HG03442 (cell line): ENCODE measurements around the gene NKIRAS1.
"Not testable (repeated sequence)": the region's sequence is repeated elsewhere in the genome, so short reads cannot be mapped to it uniquely, and the experiment has no call there.

Experiments used
- ATAC-seq: cut with Tn5 transposase; IDR thresholded peaks from one replicate; pipeline ENCODE4 v1.9.1; 2021; ENCODE audit warnings: mild to moderate bottlenecking, moderate library complexity; ENCODE audit not compliant: unreplicated experiment

Gene NKIRAS1

GRCh38 chr3:23873941-23874340, 42.8 kb downstream of the NKIRAS1 start:
- no peak for ATAC-seq

- ATAC-seq = no peak
Observed at GRCh38 chr3:23872330-23872729, 44.5 kb downstream of the NKIRAS1 start.

DNA sequence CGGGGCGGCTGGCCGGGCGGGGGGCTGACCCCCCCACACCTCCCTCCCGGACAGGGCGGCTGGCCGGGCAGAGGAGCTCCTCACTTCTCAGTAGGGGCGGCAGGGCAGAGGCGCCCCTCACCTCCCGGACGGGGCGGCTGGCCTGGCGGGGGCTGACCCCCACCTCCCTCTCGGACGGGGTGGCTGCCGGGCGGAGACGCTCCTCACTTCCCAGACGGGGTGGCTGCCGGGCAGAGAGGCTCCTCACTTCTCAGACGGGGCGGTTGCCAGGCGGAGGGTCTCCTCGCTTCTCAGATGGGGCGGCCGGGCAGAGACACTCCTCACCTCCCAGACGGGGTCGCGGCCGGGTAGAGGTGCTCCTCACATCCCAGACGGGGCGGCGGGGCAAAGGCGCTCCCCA, 45.4 kb downstream of the NKIRAS1 start:
- not testable (repeated sequence) for ATAC-seq

GRCh38 chr3:23870663-23871043, 46.1 kb downstream of the NKIRAS1 start:
- ATAC-seq = not testable (repeated sequence)

GRCh38 chr3:23869977-23870662, 46.7 kb downstream of the NKIRAS1 start:
- ATAC-seq = no peak

- no peak for ATAC-seq
Observed at GRCh38 chr3:23867838-23868237, 49.0 kb downstream of the NKIRAS1 start.

GRCh38 chr3:23867400-23867799, 49.4 kb downstream of the NKIRAS1 start:
- ATAC-seq = no peak

GRCh38 chr3:23865595-23866396, 51.0 kb downstream of the NKIRAS1 start:
- peak; percentile 89 for ATAC-seq

DNA sequence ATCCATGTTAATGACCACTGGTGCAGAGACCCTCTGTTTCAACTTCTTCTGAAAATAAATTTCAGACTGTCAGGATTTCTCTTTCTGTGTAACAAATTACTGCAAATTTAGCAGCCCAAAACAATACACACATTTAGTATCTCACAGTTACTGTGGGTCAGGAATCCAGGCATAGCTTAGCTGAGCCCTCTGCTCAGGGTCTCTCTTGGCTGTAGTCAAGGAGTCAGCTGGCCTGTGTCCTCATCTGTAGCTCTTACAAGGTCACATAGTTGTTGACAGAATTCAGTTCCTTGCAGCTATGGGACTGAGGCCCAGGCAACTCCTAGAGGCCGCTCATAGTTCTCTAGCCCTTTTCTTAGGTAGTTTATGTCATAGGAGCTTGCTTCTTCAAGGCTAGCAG, 51.9 kb downstream of the NKIRAS1 start:
- ATAC-seq = no peak

DNA sequence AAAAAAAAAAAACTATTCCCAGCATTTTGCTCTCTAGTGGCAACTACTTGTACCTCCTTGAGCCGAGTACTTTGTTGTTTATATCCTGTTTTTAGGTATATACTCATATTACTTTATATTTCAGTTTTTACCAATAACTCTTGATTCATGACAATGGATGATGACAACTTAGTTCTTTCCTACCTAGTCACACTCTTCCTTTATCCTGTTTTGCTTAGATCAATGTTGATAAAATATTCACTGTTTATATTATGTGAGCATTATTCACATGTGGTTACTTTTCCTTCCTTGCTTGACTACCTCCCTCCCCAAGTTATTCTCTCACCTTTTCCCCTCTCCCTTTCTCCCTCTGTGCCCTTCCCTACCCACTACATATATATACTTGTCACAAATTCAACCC, 53.7 kb downstream of the NKIRAS1 start:
- no peak for ATAC-seq

- ATAC-seq = no peak
Observed at GRCh38 chr3:23861689-23862088, 55.1 kb downstream of the NKIRAS1 start.

- ATAC-seq = no peak
Observed at GRCh38 chr3:23859839-23860382, 56.9 kb downstream of the NKIRAS1 start.

DNA sequence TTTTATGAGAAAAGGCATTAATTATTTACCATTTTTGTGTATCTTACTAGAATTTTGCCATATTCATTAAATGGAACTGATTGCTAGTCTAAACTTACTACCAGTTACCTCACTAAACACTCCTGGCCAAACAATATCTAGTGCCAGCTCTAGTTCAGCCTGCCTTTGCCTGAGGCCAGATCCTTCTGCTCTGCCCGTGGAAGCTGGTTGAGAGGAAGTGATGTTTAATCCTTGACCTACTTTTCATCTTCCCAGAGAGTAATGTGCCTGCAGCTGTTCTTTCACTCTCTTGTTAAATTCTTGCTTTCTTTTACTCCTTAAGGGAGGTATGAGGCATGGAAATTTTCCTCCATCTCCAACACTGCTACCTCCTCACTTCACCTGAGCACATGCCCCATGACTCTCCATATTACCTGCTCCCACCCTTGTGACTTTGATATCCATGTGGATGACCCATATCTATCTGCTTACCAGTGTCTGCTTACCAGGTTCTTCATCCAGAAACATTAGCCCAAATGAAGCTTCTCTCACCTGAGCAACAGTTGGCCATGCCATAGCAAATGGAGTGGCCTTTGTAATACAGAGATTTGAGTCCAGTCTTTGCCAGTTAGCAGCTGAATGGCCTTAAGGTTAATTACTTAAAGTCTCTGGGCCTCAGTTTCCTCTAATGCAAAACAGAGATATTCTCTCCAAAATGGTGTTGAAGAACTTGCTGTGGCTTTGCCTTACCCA, 57.6 kb downstream of the NKIRAS1 start:
- ATAC-seq = no peak

GRCh38 chr3:23856286-23856685, 60.5 kb downstream of the NKIRAS1 start:
- no peak for ATAC-seq

DNA sequence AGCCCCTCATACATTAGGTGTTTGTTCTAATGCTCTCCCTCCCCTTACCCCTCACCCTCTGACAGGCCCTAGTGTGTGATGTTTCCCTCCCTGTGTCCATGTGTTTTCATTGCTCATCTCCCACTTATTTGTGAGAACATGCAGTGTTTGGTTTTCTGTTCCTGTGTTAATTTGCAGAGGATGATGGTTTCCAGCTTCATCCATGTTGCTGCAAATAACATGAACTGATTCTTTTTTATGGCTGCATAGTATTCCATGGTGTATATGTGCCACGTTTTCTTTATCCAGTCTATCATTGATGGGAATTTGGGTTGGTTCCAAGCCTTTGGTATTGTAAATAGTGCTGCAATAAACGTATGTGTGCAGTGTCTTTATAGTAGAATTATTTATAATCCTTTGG, 67.3 kb downstream of the NKIRAS1 start:
- ATAC-seq = not testable (repeated sequence)

DNA sequence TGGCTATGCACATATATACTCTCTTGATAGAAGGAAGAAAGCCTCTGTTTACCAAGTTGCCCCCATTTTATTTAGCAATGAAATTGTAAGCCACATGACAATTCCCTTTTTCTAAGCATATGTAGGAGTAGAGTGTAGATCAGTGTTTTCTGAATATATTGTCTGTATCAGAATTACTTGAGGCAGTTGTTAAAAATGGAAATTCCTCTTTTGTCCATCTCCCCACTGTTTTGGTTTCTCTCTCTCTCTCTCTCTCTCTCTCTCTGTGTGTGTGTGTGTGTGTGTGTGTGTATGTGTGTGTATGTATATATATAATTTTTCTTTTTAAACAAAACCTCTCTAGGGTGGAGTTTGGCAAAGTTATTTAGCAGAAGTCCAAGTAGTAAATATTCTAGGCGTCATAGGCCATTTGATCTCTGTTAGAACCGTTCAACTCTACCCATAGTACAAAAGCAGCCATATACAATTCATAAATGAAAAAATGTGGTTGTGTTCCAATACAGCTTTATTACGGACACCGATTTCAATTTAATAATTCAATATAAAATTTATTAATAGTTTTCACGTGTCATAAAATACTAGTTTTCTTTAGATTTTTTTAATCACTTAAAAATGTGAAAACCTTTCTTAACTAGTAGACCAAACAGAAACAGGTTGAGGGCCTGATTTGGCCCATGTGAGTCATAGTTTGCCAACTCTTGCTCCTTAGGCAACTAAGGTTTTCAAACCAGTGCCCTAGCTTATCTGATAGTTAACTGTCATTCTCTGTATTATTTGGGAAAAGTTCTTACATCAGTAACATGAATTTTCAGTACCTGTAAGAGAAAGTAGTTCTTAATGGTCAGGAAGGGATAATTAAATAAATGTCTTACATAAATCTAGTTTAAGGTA, 71.2 kb downstream of the NKIRAS1 start:
- ATAC-seq = no peak

DNA sequence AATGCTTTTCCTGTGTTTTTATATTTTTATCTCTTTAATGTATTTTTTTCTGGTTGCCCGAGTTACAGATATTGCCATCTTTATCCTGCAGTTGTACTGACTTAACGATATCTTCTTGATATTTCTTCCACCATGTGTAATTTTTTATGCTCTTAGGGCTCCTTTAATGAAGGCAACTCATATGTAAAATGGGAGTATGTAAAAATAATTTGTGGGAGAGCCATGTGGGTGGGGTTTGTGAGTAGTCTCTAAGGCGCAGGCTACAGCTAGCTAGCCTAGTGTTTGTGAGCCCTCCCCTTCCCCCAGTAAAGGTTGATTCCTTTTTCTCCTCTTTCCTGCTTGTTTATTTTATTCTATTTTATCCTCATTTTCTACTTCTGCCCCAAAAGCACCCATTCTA, 72.9 kb downstream of the NKIRAS1 start:
- no peak for ATAC-seq
